Activated T-helper 1 cell treated with Interleukin-2 at 50 U/mL for 16 hours (primary cell): ENCODE measurements around the gene ABLIM1.

Experiments
- DNase-seq: peaks from one replicate; pipeline ENCODE4 v3.0.0-alpha.2; 2020; ENCODE audit warnings: low read depth

ABLIM1 gene

GRCh38 chr10:114408968-114409444, 249.1 kb downstream of the ABLIM1 start:
- DNase-seq: no peak

- DNase-seq: no peak
Measured at GRCh38 chr10:114408112-114408967, 249.7 kb downstream of the ABLIM1 start.

GRCh38 chr10:114406455-114406854, 251.6 kb downstream of the ABLIM1 start:
- DNase-seq: no peak

DNA sequence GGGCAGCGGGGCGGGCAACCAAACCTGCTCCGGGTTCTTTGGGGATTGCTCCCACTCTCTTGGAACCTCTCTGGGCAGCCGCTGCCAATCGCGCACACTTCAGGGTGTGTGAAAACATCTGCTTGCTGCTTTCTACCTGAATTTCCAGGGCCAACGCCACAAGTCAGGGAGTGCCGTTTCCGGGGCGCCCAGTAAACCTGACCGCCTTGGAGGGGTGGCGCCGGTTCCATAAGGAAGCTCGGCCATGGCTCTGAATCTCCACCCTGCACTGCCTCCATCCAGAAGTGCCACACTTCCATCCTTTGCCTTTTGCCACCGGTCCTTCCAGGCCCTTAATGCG, 253.1 kb downstream of the ABLIM1 start:
- no peak for DNase-seq

GRCh38 chr10:114404171-114405010, 253.7 kb downstream of the ABLIM1 start, which contains the start of gene AFAP1L2:
Gene AFAP1L2 (minus strand): TSS chr10:114404502. CDS start chr10:114404455, 47 bp downstream.
- DNase-seq: no peak

DNA sequence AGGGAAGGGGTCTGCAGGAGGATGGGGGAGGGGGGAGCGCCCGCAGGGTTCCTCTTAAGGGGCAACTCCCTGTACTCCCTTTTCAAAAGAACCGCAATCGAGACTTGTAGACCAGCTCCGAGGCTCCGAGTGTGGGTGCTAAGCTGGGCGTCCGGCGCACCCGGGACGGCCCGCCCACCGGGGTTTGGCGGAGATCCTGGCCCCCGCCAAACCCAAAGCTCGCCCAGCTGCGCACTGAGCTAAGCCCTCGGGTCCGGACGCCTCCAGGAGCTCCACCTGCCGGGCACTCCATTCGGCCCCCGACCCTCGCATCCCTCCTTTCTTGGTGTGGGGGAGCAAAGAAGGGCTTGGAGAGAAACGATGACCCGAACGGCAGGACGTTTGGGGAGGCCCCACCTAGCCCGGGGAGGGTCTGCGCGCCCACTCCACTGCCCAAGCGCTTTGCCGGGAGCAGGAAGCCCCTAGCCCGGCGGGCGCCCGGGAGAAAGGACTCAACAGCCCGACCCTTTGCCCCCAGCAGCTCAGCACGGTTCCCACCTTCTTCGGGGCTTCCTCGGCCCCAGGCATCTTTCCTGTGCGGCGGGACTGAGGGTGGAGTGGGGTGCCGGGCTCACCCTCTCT, 254.4 kb downstream of the ABLIM1 start:
- no peak for DNase-seq

DNA sequence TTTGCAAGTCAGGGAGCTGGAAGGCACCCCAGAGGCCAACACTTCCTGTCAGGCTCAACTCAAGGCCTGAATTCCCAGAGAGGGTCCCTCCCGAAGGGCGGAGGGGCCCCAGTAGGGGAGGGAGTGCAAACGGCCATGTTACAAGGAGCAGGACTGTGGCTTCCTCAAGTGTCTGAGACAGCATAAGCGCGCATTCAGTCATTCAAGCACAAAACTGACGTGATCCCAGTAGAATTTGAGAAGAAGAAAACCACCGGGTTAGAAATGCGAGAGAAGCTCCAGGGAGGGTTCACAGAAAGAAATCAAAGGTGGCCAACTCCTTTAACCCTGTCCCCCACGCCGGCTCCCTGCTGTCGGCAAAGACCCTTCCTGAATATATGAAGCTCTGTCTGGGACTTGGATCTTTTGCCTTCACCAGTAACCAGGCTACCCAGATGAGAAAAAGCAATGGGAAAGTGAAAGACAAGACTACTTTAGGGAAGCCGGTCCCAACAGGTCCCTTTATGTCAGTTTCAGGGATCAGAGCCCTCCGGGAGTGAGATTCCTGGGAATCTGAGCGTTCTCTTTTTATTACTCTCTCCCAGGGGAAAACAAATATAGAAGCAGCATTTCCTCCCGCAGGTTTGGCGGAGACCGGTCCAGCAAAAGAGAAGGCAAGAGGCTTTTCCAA, 255.1 kb downstream of the ABLIM1 start:
- no peak for DNase-seq

- DNase-seq: no peak
Measured at GRCh38 chr10:114402233-114402632, 255.8 kb downstream of the ABLIM1 start.

DNA sequence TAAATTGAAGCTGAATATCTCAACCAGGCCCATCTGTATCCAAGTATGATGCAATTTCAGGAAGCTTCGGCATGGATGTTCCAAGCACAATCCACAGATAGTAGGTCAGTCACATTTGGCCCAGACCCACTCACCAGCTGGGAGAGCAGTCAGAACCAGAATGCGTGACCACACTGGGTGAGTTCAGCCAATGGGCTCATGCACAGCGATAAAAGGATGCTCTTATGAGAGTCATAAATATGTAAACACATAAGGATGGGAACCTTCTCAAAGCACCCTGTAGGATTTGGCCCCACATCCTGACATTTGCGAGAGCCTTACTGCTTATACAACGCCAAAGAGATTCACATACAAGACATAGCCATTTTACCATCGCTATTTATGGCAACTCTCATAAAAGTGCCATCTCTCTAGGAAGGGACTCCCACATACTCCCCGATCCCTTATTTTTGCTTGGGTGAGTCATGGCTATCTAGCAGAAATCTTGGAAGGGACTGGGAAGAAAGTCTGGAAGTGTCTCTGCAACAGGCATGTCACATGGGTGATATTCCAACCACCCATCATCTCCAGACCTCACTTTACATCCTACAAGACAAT, 256.8 kb downstream of the ABLIM1 start:
- no peak for DNase-seq

DNA sequence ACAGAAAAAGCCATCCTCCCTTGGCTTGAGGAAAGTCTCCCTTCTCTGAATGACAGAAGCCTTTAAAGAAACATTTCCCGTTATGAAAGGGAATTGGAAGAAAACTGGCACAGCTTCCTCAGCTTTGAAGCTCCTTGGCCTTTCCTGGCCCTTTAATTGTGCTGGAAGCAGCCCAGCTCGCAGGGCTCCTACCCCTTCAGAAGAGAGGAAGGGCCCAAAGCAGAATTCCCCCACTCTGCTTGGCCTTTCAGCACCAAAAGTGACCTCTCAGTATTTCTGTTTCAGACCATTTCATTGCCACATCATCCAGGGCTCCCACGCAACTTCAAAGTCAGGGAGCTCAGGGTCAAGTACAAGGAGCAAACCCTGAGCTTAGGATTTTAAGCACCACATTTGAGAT, 258.0 kb downstream of the ABLIM1 start:
- no peak for DNase-seq

GRCh38 chr10:114399576-114399975, 258.5 kb downstream of the ABLIM1 start:
- no peak for DNase-seq

DNA sequence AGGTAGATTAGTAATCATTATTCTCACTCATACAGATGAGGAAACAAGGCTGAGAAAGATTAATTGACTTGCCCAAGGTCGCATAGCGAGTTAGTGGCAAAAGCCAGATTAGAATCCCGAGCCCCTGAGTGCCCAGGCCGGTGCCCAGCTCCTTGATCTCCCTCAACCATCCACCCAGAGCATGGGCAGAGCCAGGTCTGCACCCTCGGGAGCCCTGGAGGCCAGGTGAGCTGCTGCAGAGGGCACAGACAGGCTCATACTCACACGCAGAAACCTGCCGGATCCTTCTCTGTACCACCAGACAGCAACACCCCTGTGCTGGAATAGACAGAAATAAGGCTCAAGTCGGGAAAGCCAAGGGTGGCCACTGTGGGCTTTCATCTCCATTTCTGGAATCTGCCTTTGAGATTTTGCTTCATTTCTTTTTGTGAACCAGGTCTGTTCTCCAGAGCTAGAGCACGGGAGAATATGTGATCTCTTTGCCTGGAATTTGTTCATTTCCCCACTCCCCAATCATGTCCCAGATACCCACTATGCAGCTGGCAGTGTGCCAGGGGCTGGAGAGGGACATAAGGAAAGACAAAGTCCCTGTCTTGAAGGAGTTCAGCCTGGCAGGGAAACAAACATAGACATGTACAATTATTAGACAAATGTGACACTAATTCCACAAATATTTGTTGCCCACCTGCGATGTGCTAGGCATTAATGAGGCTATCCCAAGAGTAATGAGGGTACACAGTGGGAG, 259.3 kb downstream of the ABLIM1 start:
- DNase-seq: no peak

DNA sequence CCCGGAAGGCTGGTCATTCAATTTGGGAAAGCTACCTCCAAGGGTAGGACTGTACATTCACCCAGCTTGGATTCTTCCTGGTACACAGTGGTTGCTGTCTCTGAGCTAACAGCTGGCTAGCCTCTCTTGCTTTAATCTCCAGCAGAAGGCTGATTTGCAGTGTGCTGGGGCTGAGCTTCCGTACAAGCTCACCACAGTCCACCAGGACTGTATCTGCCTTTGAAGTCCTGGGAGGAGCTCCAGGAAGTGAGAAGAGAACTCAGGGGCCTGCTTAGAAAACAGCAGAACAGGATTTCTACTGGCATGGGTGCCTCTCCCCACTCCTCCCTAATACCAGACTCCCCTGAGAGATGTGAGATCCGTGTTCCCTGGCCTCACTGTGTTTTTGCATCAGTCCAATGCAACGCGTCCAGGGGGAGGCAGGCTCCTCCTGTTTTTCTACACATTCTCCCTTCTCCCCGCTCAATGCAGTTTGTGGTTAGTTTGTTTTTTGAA, 260.4 kb downstream of the ABLIM1 start:
- no peak for DNase-seq

- DNase-seq: no peak
Measured at GRCh38 chr10:114396464-114396863, 261.6 kb downstream of the ABLIM1 start.

GRCh38 chr10:114395366-114396022, 262.6 kb downstream of the ABLIM1 start:
- DNase-seq: no peak

DNA sequence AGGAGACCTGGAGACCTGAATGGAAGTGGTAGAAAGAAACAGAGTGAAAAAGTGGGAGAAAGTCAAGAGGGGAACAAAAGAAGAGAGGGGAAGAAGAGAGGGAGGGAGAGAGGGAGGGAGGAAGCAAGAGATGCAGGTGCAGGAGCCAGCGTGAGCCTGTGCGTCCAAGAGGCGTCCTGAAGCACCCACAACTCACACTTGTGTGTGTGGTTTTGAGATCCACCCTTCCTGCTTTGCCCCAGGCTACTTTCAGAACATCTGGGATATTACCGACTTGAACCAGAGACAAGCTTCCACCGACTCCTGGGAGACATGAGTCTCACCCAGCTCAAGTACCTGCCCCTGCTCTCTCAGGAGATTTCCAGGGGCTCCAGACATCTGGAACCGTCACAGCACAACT, 263.5 kb downstream of the ABLIM1 start:
- DNase-seq: no peak

GRCh38 chr10:114393886-114394285, 264.2 kb downstream of the ABLIM1 start:
- DNase-seq: no peak

DNA sequence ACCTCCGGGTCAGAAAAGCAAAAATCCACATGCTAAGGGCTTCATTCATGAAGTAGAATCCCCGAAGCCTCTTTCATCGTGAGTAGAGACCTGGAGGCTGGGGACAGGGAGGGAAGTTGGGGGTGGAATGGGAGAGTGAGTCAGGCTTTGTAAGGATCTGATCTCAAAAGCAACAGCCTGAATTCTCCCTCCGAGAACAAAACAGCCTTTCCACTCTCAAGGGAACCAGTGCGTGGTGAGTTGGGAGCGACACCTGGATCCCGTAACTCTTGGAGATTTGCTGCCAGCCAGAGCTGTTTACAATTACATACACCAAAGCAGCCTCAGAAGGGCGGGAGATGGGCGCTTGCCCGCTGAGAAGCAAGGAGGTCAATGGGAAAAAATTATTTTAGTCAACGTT, 264.6 kb downstream of the ABLIM1 start:
- no peak for DNase-seq

- no peak for DNase-seq
Measured at GRCh38 chr10:114392112-114392835, 265.8 kb downstream of the ABLIM1 start.
